Spleen (tissue), 11 donors: ENCODE measurements around the gene SMIM35. TPM values are rescaled to one million over a fixed set of nuclear protein-coding genes. Genes with fewer than 3 reads are reported as not detected.

Experiments
- DNase-seq: peaks from one replicate; pipeline ENCODE4 v3.0.0-alpha.2; 2020
- H3K27ac ChIP-seq, 8 donors: fragments of 200-600 bp; sonication (generic) in 7 of 8; 1 replicate in 4 of 8; 2 replicates in 4 of 8; pipeline versions ENCODE4 v1.5.0 to v1.8.0; 2016 to 2021; ENCODE audit warnings: inconsistent platforms in 4 of 8, mild to moderate bottlenecking in 4 of 8, moderate library complexity in 1 of 8
- H3K27me3 ChIP-seq, 7 donors: fragments of 200-600 bp; sonication (generic) in 6 of 7; replicated peaks in 1 of 7; 1 replicate in 4 of 7; 2 replicates in 3 of 7; pipeline versions ENCODE4 v1.5.0 to v1.8.0; 2016 to 2021; ENCODE audit warnings: inconsistent platforms in 3 of 7, mild to moderate bottlenecking in 1 of 7
- H3K36me3 ChIP-seq, 6 donors: fragments of 200-600 bp; sonication (generic) in 5 of 6; 1 replicate in 4 of 6; 2 replicates in 2 of 6; pipeline versions ENCODE4 v1.5.0 to v1.8.0; 2016 to 2021; ENCODE audit warnings: inconsistent platforms in 2 of 6
- H3K4me1 ChIP-seq, 6 donors: fragments of 200-600 bp; sonication (generic) in 5 of 6; 1 replicate in 3 of 6; 2 replicates in 3 of 6; pipeline versions ENCODE4 v1.5.0 to v1.8.0; 2016 to 2021; ENCODE audit warnings: inconsistent platforms in 3 of 6
- H3K4me3 ChIP-seq, 8 donors: fragments of 200-600 bp; sonication (generic) in 7 of 8; 1 replicate in 4 of 8; 2 replicates in 4 of 8; pipeline versions ENCODE4 v1.5.0 to v1.8.0; 2016 to 2021; ENCODE audit warnings: inconsistent platforms in 4 of 8, mild to moderate bottlenecking in 4 of 8, moderate library complexity in 2 of 8
- H3K9me3 ChIP-seq, 8 donors: fragments of 200-600 bp; sonication (generic) in 7 of 8; 1 replicate in 4 of 8; 2 replicates in 4 of 8; pipeline versions ENCODE4 v1.5.0 to v1.8.0; 2016 to 2021; ENCODE audit warnings: inconsistent platforms in 4 of 8
- CTCF ChIP-seq, 11 experiments: fragments of 200-600 bp in 7 of 11; fragments of 450-650 bp in 4 of 11; sonication (generic) in 4 of 11; IDR thresholded peaks in 8 of 11; conservative IDR thresholded peaks in 3 of 11; 1 replicate in 7 of 11; 2 replicates in 4 of 11; pipeline versions ENCODE4 v1.4.0 to v1.8.0; 2016 to 2021; ENCODE audit warnings: antibody characterized with exemption in 11 of 11, inconsistent platforms in 4 of 11, mild to moderate bottlenecking in 1 of 11
- POLR2A ChIP-seq, 3 donors: fragments of 450-650 bp; IDR thresholded peaks; one replicate each; pipeline ENCODE4 v1.5.1; 2017; ENCODE audit warnings: antibody characterized with exemption in 3 of 3, mild to moderate bottlenecking in 1 of 3
- POLR2AphosphoS5 ChIP-seq, 3 donors: sonication (generic); formaldehyde crosslinking; IDR thresholded peaks; one replicate each; pipeline ENCODE4 v1.5.1; 2017; ENCODE audit warnings: antibody characterized with exemption in 3 of 3
- WGBS, 5 donors: extraction: QIAGEN DNeasy Blood & Tissue Kit in 3 of 5; methylation state at CpG; one replicate each; pipeline versions ENCODE4 v1.1.5 to v1.1.7; 2013 to 2018; 5-methylcytosine and 5-hydroxymethylcytosine counted together
- intact Hi-C: fragments of 100-400 bp; cut with DNase I; formaldehyde crosslinking; loops from one replicate; pipeline ENCODE4 v1.15.0; 2023; ENCODE audit warnings: low total_unique reads
- polyA plus RNA-seq, 3 donors: library from polyadenylated mRNA; stranded (reverse); fragments of 200-250 nt; gene quantifications; one replicate each; pipeline ENCODE4 v1.2.1, GENCODE V29; 2013
- total RNA-seq, 7 donors: library from RNA; depleted of rRNA in 3 of 7; stranded (reverse); fragments of >200 nt in 3 of 7; fragmentation: NEBNext Ultra II Directional in 4 of 7; extraction: Animal tissue kit (Norgen Biotek cat#: 25700) in 4 of 7; gene quantifications; one replicate each; pipeline versions ENCODE4 v1.1.0 to v1.2.1, GENCODE V29; 2016 to 2021
- donor health status: healthy with polysubstance abuse.
- donor health status: DM: no; HTN: no; CAD: no; lungs with moderate emphysema.
- donor health status: DM: no; HTN: no; CAD: no.
- donor health status: Bipolar disorder and iron deficiency.
- donor health status: healthy.
- donor health status: DM: no; HTN: no; CAD: no.
- donor health status: DM: yes; HTN: yes; CAD: no.

Gene SMIM35
- total and polyA plus RNA-seq, 10 donors, result 0.16 to 1.3 (median 0.39) TPM

DNA sequence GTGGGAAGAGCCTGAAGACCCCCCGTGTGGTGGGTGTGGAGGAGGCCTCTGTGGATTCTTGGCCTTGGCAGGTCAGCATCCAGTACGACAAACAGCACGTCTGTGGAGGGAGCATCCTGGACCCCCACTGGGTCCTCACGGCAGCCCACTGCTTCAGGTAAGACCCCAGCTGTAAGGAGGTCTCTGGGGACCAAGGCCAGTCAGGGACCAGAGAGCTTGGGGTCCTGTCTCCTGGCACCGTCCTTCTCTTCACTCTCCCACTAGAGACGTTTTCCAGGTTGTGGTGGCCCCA, 24.9 kb upstream of the SMIM35 start:
- Histone ChIP-seq H3K27ac (no peak overlapping the region), H3K4me1 (no peaks in the 10 kb centered on the region), H3K4me3 (no peak overlapping the region), H3K27me3 (peaks cover 0 to 13% (median 0%) of the 10 kb centered on the region in 7 donors), H3K9me3 (no peaks in the 10 kb centered on the region), H3K36me3 (no peaks in the 10 kb centered on the region)
- no peak for DNase-seq
- 75 to 92% (median 87%) methylated on average over 5 to 6 of the region's 6 CpGs for WGBS, 5 donors
- TF ChIP-seq CTCF (IDR thresholded peaks at IDR 0.05 in 8 of 11, conservative IDR thresholded peaks at IDR 0.05 in 3 of 11), result no peak
- TF ChIP-seq POLR2A (IDR thresholded peaks at IDR 0.05), result no peak
- no peak for TF ChIP-seq POLR2AphosphoS5 (IDR thresholded peaks at IDR 0.05)
- intact Hi-C loops, result no loop called here

DNA sequence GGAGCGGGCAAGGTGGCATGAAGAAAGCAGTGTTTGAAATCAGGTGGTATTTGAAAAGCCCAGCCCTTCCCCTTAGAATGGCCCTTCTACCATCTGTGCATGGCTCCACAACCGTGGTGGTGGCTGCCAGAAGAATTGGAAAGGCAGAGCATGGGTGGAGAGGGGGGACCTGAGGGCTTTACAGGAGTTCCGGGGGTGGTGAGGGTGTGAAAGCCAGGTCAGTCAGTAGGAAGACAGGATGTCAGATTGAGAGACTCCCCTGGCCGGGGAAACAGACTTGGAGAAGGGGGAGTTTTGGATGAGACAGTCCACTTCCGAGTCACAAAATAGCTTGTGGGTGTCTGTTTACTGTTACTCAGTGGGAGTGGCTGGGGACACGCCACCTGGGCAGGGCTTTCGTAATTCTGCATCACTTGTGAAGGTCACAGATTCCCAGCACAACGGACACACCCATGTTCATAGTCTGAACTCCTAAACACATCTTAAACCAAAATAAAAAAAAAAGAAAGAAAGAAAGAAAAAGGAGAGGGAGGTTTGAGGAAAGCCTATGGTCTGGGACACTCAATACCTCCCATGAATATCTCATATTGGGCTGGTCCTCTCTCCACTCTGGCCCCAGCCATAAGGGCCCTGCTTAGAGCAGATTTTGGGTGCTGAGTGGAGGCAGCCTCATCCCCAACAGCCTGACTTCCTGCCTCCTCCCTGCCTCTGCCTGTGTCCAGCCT, 24.4 kb upstream of the SMIM35 start:
- no peak for DNase-seq
- no peaks in the 10 kb centered on the region for H3K4me1 ChIP-seq
- 65 to 84% (median 72%) methylated on average over 8 of the region's 8 CpGs for WGBS, 5 donors
- H3K27ac ChIP-seq, result no peak overlapping the region
- H3K4me3 ChIP-seq, result no peak overlapping the region
- H3K27me3 ChIP-seq, result peaks cover 0 to 12% (median 0%) of the 10 kb centered on the region in 7 donors
- no peaks in the 10 kb centered on the region for H3K9me3 ChIP-seq
- no peak for TF ChIP-seq POLR2AphosphoS5 (IDR thresholded peaks at IDR 0.05)
- TF ChIP-seq CTCF (IDR thresholded peaks at IDR 0.05 in 8 of 11, conservative IDR thresholded peaks at IDR 0.05 in 3 of 11), result no peak
- no peak for TF ChIP-seq POLR2A (IDR thresholded peaks at IDR 0.05)
- intact Hi-C loops, result no loop called here
- no peaks in the 10 kb centered on the region for H3K36me3 ChIP-seq

DNA sequence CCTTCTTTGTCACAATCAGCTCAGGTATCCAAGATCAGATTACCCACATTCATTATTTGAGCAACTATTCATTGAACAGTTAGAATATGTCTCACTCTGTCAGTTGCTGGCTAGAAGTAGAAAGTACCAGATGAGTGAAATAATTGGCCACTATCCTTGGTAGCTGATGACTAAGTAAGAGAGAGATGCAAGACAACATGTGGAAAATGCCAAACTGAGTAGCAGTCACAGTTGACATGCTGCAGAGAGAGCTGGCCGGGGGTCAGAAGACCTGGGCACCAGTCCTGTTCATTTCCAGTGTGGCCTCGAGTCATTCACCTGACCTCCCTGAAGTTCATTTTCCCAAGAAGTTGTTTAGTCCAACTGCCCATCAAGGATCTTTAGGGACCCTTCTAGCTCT, 22.5 kb upstream of the SMIM35 start:
- intact Hi-C loops, result no loop called here
- no peaks in the 10 kb centered on the region for H3K9me3 ChIP-seq
- H3K27ac ChIP-seq, result no peak overlapping the region
- TF ChIP-seq POLR2A (IDR thresholded peaks at IDR 0.05) (no peak), POLR2AphosphoS5 (IDR thresholded peaks at IDR 0.05) (no peak), CTCF (IDR thresholded peaks at IDR 0.05 in 8 of 11, conservative IDR thresholded peaks at IDR 0.05 in 3 of 11) (no peak)
- WGBS, 5 donors, result 50 to 90% (median 74%) methylated on average over 2 of the region's 2 CpGs
- no peak for DNase-seq
- no peaks in the 10 kb centered on the region for H3K27me3 ChIP-seq
- H3K36me3 ChIP-seq, result no peaks in the 10 kb centered on the region
- no peak overlapping the region for H3K4me3 ChIP-seq
- H3K4me1 ChIP-seq, result no peaks in the 10 kb centered on the region

DNA sequence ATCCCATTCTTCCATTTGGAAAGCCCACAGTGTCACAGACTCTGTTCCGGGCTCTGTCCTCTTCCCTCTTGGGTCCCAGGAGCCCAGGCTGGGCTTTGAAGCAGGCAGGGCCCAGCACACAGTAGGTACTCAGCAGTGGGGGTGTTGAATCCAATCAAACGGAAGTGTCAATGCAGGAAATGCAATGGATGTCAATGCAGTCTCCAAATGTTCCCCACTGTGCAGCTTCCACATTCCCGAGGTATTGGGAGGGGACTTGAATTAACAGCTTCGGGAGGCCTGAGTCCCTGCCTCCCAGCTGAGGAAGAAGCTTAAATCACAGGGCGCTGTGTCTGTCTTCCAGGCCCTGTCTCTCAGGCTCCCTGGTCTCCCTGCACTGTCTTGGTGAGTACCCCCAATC, 21.8 kb upstream of the SMIM35 start:
- H3K27me3 ChIP-seq, result no peaks in the 10 kb centered on the region
- intact Hi-C loops, result no loop called here
- TF ChIP-seq CTCF (IDR thresholded peaks at IDR 0.05 in 8 of 11, conservative IDR thresholded peaks at IDR 0.05 in 3 of 11) (no peak), POLR2A (IDR thresholded peaks at IDR 0.05) (no peak), POLR2AphosphoS5 (IDR thresholded peaks at IDR 0.05) (no peak)
- no peaks in the 10 kb centered on the region for H3K4me1 ChIP-seq
- no peak overlapping the region for H3K4me3 ChIP-seq
- no peak for DNase-seq
- H3K9me3 ChIP-seq, result no peaks in the 10 kb centered on the region
- 77 to 82% (median 80%) methylated on average over 5 of the region's 5 CpGs for WGBS, 5 donors
- H3K36me3 ChIP-seq, result no peaks in the 10 kb centered on the region
- no peak overlapping the region for H3K27ac ChIP-seq
